Endothelial cell of umbilical vein (primary cell): ENCODE measurements around the gene MRGPRD. TPM values are rescaled to one million over a fixed set of nuclear protein-coding genes. Genes with fewer than 3 reads are reported as not detected.

ENCODE experiments used
- BruUV-seq: library from RNA; stranded (reverse); fragments of 400-500 nt; replicated peaks from 2 replicates; lab custom pipeline; 2021; lab: Mats Ljungman, UMichigan
- CTCF ChIA-PET: fragments of 300-600, 350-600 bp; sonication (Branson Sonifier 250); formaldehyde crosslinking; loops from one replicate; lab custom pipeline; 2021; ENCODE audit warnings: antibody characterized with exemption, inconsistent platforms; lab: Charles Lee
- POLR2A ChIA-PET: fragments of 300-600, 350-600 bp; sonication (Branson Sonifier 250); formaldehyde crosslinking; loops from one replicate; lab custom pipeline; 2021; ENCODE audit warnings: antibody characterized with exemption, inconsistent platforms; lab: Charles Lee
- DNase-seq: peaks from one replicate; pipeline ENCODE4 v3.0.0-alpha.2; 2011; ENCODE audit warnings: low read depth, low spot score
- FAIRE-seq: peaks from 2 replicates; lab custom pipeline; 2011; peaks lifted over from hg19 to GRCh38; lab: Jason Lieb, UNC
- H2AFZ ChIP-seq: 2 replicates; pipeline ENCODE4 v1.6.0; 2012; ENCODE audit warnings: low read depth, low read length, control low read depth, inconsistent platforms
- H3K27ac ChIP-seq: 2 replicates; pipeline ENCODE4 v1.5.1; 2011; ENCODE audit warnings: low read depth, mild to moderate bottlenecking, control low read depth, low read length, moderate library complexity; ENCODE audit not compliant: insufficient read depth
- H3K27me3 ChIP-seq, 2 experiments: 2 replicates each; pipeline versions ENCODE4 v1.6.0 to v1.6.1; 2011; ENCODE audit warnings: low read length in 2 of 2, mixed read lengths in 1 of 2; ENCODE audit not compliant: control insufficient read depth in 2 of 2, insufficient read depth in 2 of 2
- H3K36me3 ChIP-seq, 2 experiments: 2 replicates in 1 of 2; 3 replicates in 1 of 2; pipeline ENCODE4 v1.5.1; 2011; ENCODE audit warnings: low read length in 2 of 2, mild to moderate bottlenecking in 1 of 2, moderate library complexity in 1 of 2; ENCODE audit not compliant: control insufficient read depth in 2 of 2, insufficient read depth in 2 of 2; ENCODE audit errors: extremely low read depth in 1 of 2
- H3K4me1 ChIP-seq: 3 replicates; pipeline ENCODE4 v1.5.1; 2011; ENCODE audit warnings: mild to moderate bottlenecking, low read length; ENCODE audit not compliant: control insufficient read depth, insufficient read depth; ENCODE audit errors: extremely low read depth
- H3K4me2 ChIP-seq: 2 replicates; pipeline ENCODE4 v1.6.1; 2011; ENCODE audit warnings: low read length, control low read depth, mixed read lengths; ENCODE audit not compliant: insufficient read depth
- H3K4me3 ChIP-seq, 3 experiments: fragments of 200-600 bp in 1 of 3; sonication (generic), shearing (Covaris generic) in 1 of 3; replicated peaks in 1 of 3; 2 replicates each; pipeline ENCODE4 v1.5.1; 2011 to 2016; ENCODE audit warnings: control low read depth in 3 of 3, low read length in 3 of 3, mild to moderate bottlenecking in 2 of 3, inconsistent platforms in 1 of 3, low read depth in 1 of 3, moderate library complexity in 1 of 3; ENCODE audit not compliant: insufficient read depth in 1 of 3
- H3K79me2 ChIP-seq: 2 replicates; pipeline ENCODE4 v1.6.0; 2012; ENCODE audit warnings: low read length, inconsistent platforms; ENCODE audit not compliant: control insufficient read depth, insufficient read depth
- H3K9ac ChIP-seq: replicated peaks from 2 replicates; pipeline ENCODE3; 2011; ENCODE audit warnings: low read length, control low read depth; ENCODE audit not compliant: insufficient read depth; ENCODE audit errors: extremely low read depth
- H3K9me1 ChIP-seq: replicated peaks from 3 replicates; pipeline ENCODE4 v1.6.0; 2011; ENCODE audit warnings: mild to moderate bottlenecking, low read length; ENCODE audit not compliant: control insufficient read depth, insufficient read depth; ENCODE audit errors: extremely low read depth
- H3K9me3 ChIP-seq: replicated peaks from 2 replicates; pipeline ENCODE4 v1.5.1; 2012; ENCODE audit warnings: low read length, inconsistent platforms; ENCODE audit not compliant: control insufficient read depth, insufficient read depth
- H4K20me1 ChIP-seq: replicated peaks from 2 replicates; pipeline ENCODE3; 2011; ENCODE audit warnings: mild to moderate bottlenecking, low read length; ENCODE audit not compliant: control insufficient read depth, insufficient read depth; ENCODE audit errors: extremely low read depth
- CTCF ChIP-seq, 2 donors: IDR thresholded peaks; 1 replicate in 1 of 2; 2 replicates in 1 of 2; pipeline ENCODE4 v1.5.1; 2011; ENCODE audit warnings: low read length in 2 of 2, mild to moderate bottlenecking in 2 of 2, moderate library complexity in 2 of 2, control low read depth in 1 of 2, inconsistent platforms in 1 of 2, low read depth in 1 of 2; ENCODE audit not compliant: insufficient read depth in 1 of 2; ENCODE audit errors: extremely low read depth in 1 of 2
- EZH2 ChIP-seq: IDR thresholded peaks from 2 replicates; pipeline ENCODE4 v1.6.1; 2012; ENCODE audit warnings: borderline replicate concordance, low read depth, mild to moderate bottlenecking, moderate library complexity, low read length, inconsistent platforms; ENCODE audit not compliant: severe bottlenecking
- FOS ChIP-seq: IDR thresholded peaks from 2 replicates; pipeline ENCODE4 v1.6.1; 2011; ENCODE audit warnings: mild to moderate bottlenecking, low read length, moderate library complexity, borderline replicate concordance; ENCODE audit not compliant: insufficient read depth
- GATA2 ChIP-seq: IDR thresholded peaks from 2 replicates; pipeline ENCODE4 v1.7.0; 2011; ENCODE audit warnings: low read depth, mild to moderate bottlenecking, moderate library complexity, mixed read lengths, low read length; ENCODE audit not compliant: insufficient read length, insufficient read depth
- JUN ChIP-seq: IDR thresholded peaks from 2 replicates; pipeline ENCODE4 v1.6.1; 2011; ENCODE audit warnings: borderline replicate concordance, low read depth; ENCODE audit not compliant: insufficient read length, insufficient read depth
- MAX ChIP-seq: IDR thresholded peaks from 2 replicates; pipeline ENCODE4 v1.6.1; 2011; ENCODE audit not compliant: insufficient read depth, insufficient read length
- MYC ChIP-seq: IDR thresholded peaks from one replicate; pipeline ENCODE4 v1.6.1; 2011; ENCODE audit warnings: mild to moderate bottlenecking, low read depth, low read length
- POLR2A ChIP-seq: IDR thresholded peaks from 2 replicates; pipeline ENCODE4 v1.6.1; 2012; ENCODE audit warnings: low read depth, mild to moderate bottlenecking, control low read depth, low read length
- POLR2AphosphoS5 ChIP-seq: IDR thresholded peaks from 2 replicates; pipeline ENCODE4 v1.6.1; 2012; ENCODE audit warnings: low read depth, mild to moderate bottlenecking, control low read depth, low read length, moderate library complexity; ENCODE audit not compliant: insufficient read depth
- dilution Hi-C: fragments of 300-500 bp; cut with MboI; formaldehyde crosslinking; loops from one replicate; pipeline ENCODE4 v1.15.0; 2019; ENCODE audit warnings: low sequenced_read_pairs; ENCODE audit not compliant: extremely low pct_ligation_motif_present
- intact Hi-C: fragments of 100-400 bp; cut with micrococcal nuclease; formaldehyde crosslinking; loops from one replicate; pipeline ENCODE4 v1.10.0; 2022
- polyA plus RNA-seq, 4 experiments: library from polyadenylated mRNA; depleted of rRNA in 3 of 4; stranded (reverse) in 3 of 4; unstranded in 1 of 4; fragments of >200 nt; gene quantifications; 2 replicates each; pipeline versions ENCODE4 v1.2.1 to v1.2.3, GENCODE V29; 2011 to 2012; ENCODE audit warnings: missing spikeins in 1 of 4
- total RNA-seq: library from RNA; stranded (reverse); gene quantifications from 2 replicates; pipeline ENCODE4 v1.2.3, GENCODE V29; 2021

MRGPRD gene
- total and polyA plus RNA-seq, 2 donors (not counting 3 experiments of a cell fraction or from before 2014, with no cell fraction given), result not detected

DNA sequence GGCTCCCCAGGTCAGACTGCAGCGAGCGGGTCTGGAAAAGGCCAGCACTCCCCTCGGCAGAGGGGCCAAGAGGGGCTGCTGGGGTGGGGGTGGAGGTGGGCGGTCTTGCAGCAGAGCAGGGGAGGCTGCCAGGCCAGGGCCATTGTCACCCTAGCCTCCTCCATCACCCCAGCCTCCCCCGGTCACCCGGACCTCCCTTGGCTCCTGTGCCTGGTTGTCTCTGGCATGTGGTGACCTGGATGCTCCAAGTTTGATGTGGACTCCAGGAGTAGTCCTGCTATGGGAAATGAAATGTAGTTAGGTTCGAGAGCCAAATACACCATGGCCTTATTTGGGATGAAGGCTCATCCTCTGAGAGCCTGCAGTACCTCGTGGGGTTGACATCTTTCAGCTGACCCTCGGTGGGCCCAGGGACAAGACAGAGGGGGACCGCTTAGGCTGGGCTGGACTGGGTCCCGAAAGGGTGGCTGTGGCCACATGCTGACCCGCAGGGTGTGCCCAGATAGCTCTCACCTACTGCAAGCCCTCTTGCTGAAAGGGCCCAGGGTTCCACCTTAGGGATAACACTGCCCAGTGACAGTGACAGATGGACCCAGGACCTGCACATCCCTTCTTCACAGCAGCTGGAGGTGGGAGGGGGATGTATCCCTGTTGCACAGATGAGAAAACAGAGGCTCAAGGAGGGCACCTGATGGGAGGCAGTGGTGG, 24.1 kb downstream of the MRGPRD start:
- H3K9me3 ChIP-seq, result no peaks in the 10 kb centered on the region
- no peaks in the 10 kb centered on the region for H3K79me2 ChIP-seq
- CTCF ChIA-PET, result interaction anchor here (1.0 to 1.4 kb wide), 4 partner anchors 10 to 57 kb away, joined by 3 to 4 read pairs (median 3); partner anchors contain the start of gene MRGPRF
- H4K20me1 ChIP-seq, result no peaks in the 10 kb centered on the region
- no peak overlapping the region for H3K4me3 ChIP-seq
- H3K27me3 ChIP-seq, result no peaks in the 10 kb centered on the region
- dilution Hi-C loops, result no loop called here
- BruUV-seq, result no TSS peak
- POLR2A ChIA-PET, result no interaction called here
- FAIRE-seq (no peak), DNase-seq (no peak)
- peaks cover 8% of the 10 kb centered on the region for H3K4me1 ChIP-seq
- TF ChIP-seq MYC, result no peak
- no peak for TF ChIP-seq MAX
- no peak for TF ChIP-seq POLR2AphosphoS5
- TF ChIP-seq FOS, result no peak
- no peak for TF ChIP-seq POLR2A
- no peak for TF ChIP-seq CTCF (IDR thresholded peaks at IDR 0.05; ENCODE audit: extremely low read depth in 1 of 2, insufficient read depth in 1 of 2, low read depth in 1 of 2, low read length in 2 of 2)
- TF ChIP-seq GATA2, result no peak
- TF ChIP-seq EZH2, result no peak
- no peak for TF ChIP-seq JUN
- no peak overlapping the region for H3K27ac ChIP-seq
- H2AFZ ChIP-seq, result no peak overlapping the region
- no peak overlapping the region for H3K9ac ChIP-seq
- intact Hi-C loops, result loop anchor here (5.0 kb wide), 1 partner anchor 131 kb away; no protein-coding TSS in a partner anchor
- H3K9me1 ChIP-seq, result no peaks in the 10 kb centered on the region
- H3K36me3 ChIP-seq, result no peaks in the 10 kb centered on the region
- H3K4me2 ChIP-seq, result no peak overlapping the region
